HCT116 (cell line): ENCODE data around the gene EHMT1. TPM values are rescaled to one million over a fixed set of nuclear protein-coding genes. Genes with fewer than 3 reads are reported as not detected.

Source experiments
- ATAC-seq: fragments of 200-7000 bp; cut with Tn5 transposase; 2 replicates; pipeline ENCODE4 v1.9.1; 2020; ENCODE audit warnings: mild to moderate bottlenecking, moderate library complexity
- BruUV-seq: library from RNA; stranded (reverse); fragments of 400-500 nt; replicated peaks from 2 replicates; lab custom pipeline; 2021; lab: Mats Ljungman, UMichigan
- CTCF ChIA-PET: fragments of 300-600 bp; sonication (Branson Sonifier 250); formaldehyde crosslinking; loops from one replicate; lab custom pipeline; 2021; ENCODE audit warnings: antibody characterized with exemption; lab: Charles Lee
- POLR2A ChIA-PET: fragments of 300-600, 350-600 bp; sonication (Branson Sonifier 250); formaldehyde crosslinking; loops from one replicate; lab custom pipeline; 2021; ENCODE audit warnings: antibody characterized with exemption; lab: Charles Lee
- RAD21 ChIA-PET, 2 experiments: fragments of 300-600 bp; sonication (Branson Sonifier 250); formaldehyde crosslinking; loops; one replicate each; lab custom pipeline; 2023; ENCODE audit warnings: low total read pairs in 2 of 2; ENCODE audit not compliant: uncharacterized antibody in 2 of 2, unreplicated experiment in 2 of 2, low non-redundant PET in 1 of 2; lab: Charles Lee
- DNase-seq: peaks from one replicate; pipeline ENCODE4 v3.0.0-alpha.2; 2010; ENCODE audit warnings: low read depth, low spot score
- H2AFZ ChIP-seq: fragments of 200-600 bp; shearing (Covaris generic), sonication (generic); 2 replicates; pipeline ENCODE4 v1.6.1; 2017; ENCODE audit warnings: low read depth, mixed run types, mixed read lengths, antibody characterized with exemption, low read length; ENCODE audit not compliant: poor library complexity, severe bottlenecking
- H3K27ac ChIP-seq: 2 replicates; pipeline ENCODE4 v1.5.1; 2012; ENCODE audit warnings: low read depth, low read length
- H3K27me3 ChIP-seq: fragments of 200-600 bp; sonication (generic); 2 replicates; pipeline ENCODE4 v1.6.1; 2016; ENCODE audit warnings: mixed run types, low read length, mixed read lengths; ENCODE audit not compliant: insufficient read depth
- H3K36me3 ChIP-seq, 2 experiments: fragments of 200-500 bp in 1 of 2; fragments of 200-600 bp in 1 of 2; sonication (Bioruptor generic) in 1 of 2; sonication (generic) in 1 of 2; 2 replicates each; pipeline versions ENCODE4 v1.5.1 to v1.6.1; 2014 to 2016; ENCODE audit warnings: low read length in 2 of 2, inconsistent platforms in 1 of 2, mixed read lengths in 1 of 2, mixed run types in 1 of 2; ENCODE audit not compliant: insufficient read depth in 2 of 2, control insufficient read depth in 1 of 2
- H3K4me1 ChIP-seq, 2 experiments: fragments of 200-600 bp in 1 of 2; sonication (generic) in 1 of 2; 2 replicates each; pipeline versions ENCODE4 v1.5.1 to v1.6.1; 2012 to 2017; ENCODE audit warnings: low read length in 2 of 2, inconsistent platforms in 1 of 2, mild to moderate bottlenecking in 1 of 2, mixed read lengths in 1 of 2, mixed run types in 1 of 2, moderate library complexity in 1 of 2; ENCODE audit not compliant: insufficient read depth in 2 of 2, control insufficient read depth in 1 of 2
- H3K4me2 ChIP-seq: fragments of 200-600 bp; sonication (generic); 2 replicates; pipeline ENCODE4 v1.6.1; 2017; ENCODE audit warnings: mixed run types, low read length, mixed read lengths
- H3K4me3 ChIP-seq, 2 experiments: fragments of 200-600 bp in 1 of 2; sonication (generic) in 1 of 2; replicated peaks in 1 of 2; 2 replicates each; pipeline ENCODE4 v1.5.1; 2011 to 2016; ENCODE audit warnings: low read length in 2 of 2, control low read depth in 1 of 2, low read depth in 1 of 2, mild to moderate bottlenecking in 1 of 2, mixed read lengths in 1 of 2, mixed run types in 1 of 2
- H3K79me2 ChIP-seq: fragments of 200-600 bp; sonication (generic); 2 replicates; pipeline ENCODE4 v1.6.1; 2017; ENCODE audit warnings: mild to moderate bottlenecking, mixed run types, low read length, moderate library complexity, mixed read lengths; ENCODE audit not compliant: insufficient read depth
- H3K9ac ChIP-seq: fragments of 200-600 bp; sonication (generic); 2 replicates; pipeline ENCODE4 v1.6.1; 2016; ENCODE audit warnings: low read length, mixed read lengths
- H3K9me2 ChIP-seq: fragments of 200-600 bp; sonication (generic), shearing (Covaris generic); 2 replicates; pipeline ENCODE4 v1.6.1; 2017; ENCODE audit warnings: mixed run types, mild to moderate bottlenecking, moderate library complexity; ENCODE audit not compliant: insufficient read depth
- H3K9me3 ChIP-seq, 2 experiments: fragments of 200-500 bp in 1 of 2; fragments of 200-600 bp in 1 of 2; sonication (Bioruptor generic) in 1 of 2; sonication (generic) in 1 of 2; 2 replicates each; pipeline ENCODE4 v1.6.1; 2014 to 2017; ENCODE audit warnings: low read length in 2 of 2, mixed read lengths in 2 of 2, inconsistent platforms in 1 of 2, low read depth in 1 of 2, mild to moderate bottlenecking in 1 of 2, mixed run types in 1 of 2, moderate library complexity in 1 of 2; ENCODE audit not compliant: control insufficient read depth in 1 of 2, insufficient read depth in 1 of 2
- H4K20me1 ChIP-seq: fragments of 200-600 bp; sonication (generic), shearing (Covaris generic); 2 replicates; pipeline ENCODE4 v1.6.1; 2017; ENCODE audit warnings: mixed run types, mild to moderate bottlenecking, moderate library complexity; ENCODE audit not compliant: insufficient read depth
- CBX3 ChIP-seq: IDR thresholded peaks from 2 replicates; pipeline ENCODE4 v1.6.1; 2012; ENCODE audit warnings: low read depth
- ELF1 ChIP-seq: IDR thresholded peaks from 2 replicates; pipeline ENCODE4 v1.6.1; 2012; ENCODE audit warnings: low read depth, borderline replicate concordance
- EZH2 ChIP-seq: fragments of 200-600 bp; sonication (generic); IDR thresholded peaks from 2 replicates; pipeline ENCODE4 v1.6.1; 2017; ENCODE audit warnings: antibody characterized with exemption, mixed run types
- EZH2phosphoT487 ChIP-seq: fragments of 200-600 bp; IDR thresholded peaks from 2 replicates; pipeline ENCODE4 v1.6.1; 2018; ENCODE audit warnings: antibody characterized with exemption, borderline replicate concordance
- JUND ChIP-seq: IDR thresholded peaks from 2 replicates; pipeline ENCODE4 v1.6.1; 2012
- POLR2A ChIP-seq: IDR thresholded peaks from 2 replicates; pipeline ENCODE4 v1.7.0; 2011; ENCODE audit warnings: borderline replicate concordance; ENCODE audit not compliant: insufficient read depth, insufficient read length; ENCODE audit errors: extremely low read depth
- POLR2AphosphoS5 ChIP-seq: IDR thresholded peaks from 2 replicates; pipeline ENCODE4 v1.6.1; 2011; ENCODE audit warnings: mild to moderate bottlenecking, low read depth, low read length, moderate library complexity
- RAD21 ChIP-seq: IDR thresholded peaks from 2 replicates; pipeline ENCODE4 v1.6.1; 2012; ENCODE audit warnings: low read depth, mild to moderate bottlenecking
- SP1 ChIP-seq: IDR thresholded peaks from 2 replicates; pipeline ENCODE4 v1.6.1; 2012; ENCODE audit warnings: low read depth
- TCF7L2 ChIP-seq: IDR thresholded peaks from 2 replicates; pipeline ENCODE4 v1.7.0; 2011; ENCODE audit warnings: borderline replicate concordance, inconsistent platforms; ENCODE audit not compliant: insufficient read depth, insufficient read length; ENCODE audit errors: extremely low read depth
- YY1 ChIP-seq: IDR thresholded peaks from 2 replicates; pipeline ENCODE4 v1.6.1; 2011; ENCODE audit warnings: low read length, low read depth, moderate library complexity, mild to moderate bottlenecking; ENCODE audit not compliant: insufficient replicate concordance; ENCODE audit errors: extremely low read depth
- ZNF274 ChIP-seq: fragments of 200-500 bp; sonication (Bioruptor generic); IDR thresholded peaks from 2 replicates; pipeline ENCODE4 v1.6.1; 2014; ENCODE audit warnings: mild to moderate bottlenecking, low read depth, low read length, inconsistent platforms
- intact Hi-C: fragments of 100-400 bp; cut with micrococcal nuclease; formaldehyde crosslinking; loops from 2 replicates; pipeline ENCODE4 v1.10.0; 2022
- total RNA-seq: library from RNA; stranded (reverse); gene quantifications from one replicate; pipeline ENCODE4 v1.2.1, GENCODE V29; 2021; ENCODE audit not compliant: unreplicated experiment
- TF ChIP-seq, protein P1 (sequence below): IDR thresholded peaks from 2 replicates; pipeline ENCODE4 v1.6.1; 2011; ENCODE audit warnings: mild to moderate bottlenecking, low read length, moderate library complexity; ENCODE audit not compliant: insufficient replicate concordance; ENCODE audit errors: extremely low read depth
- TF ChIP-seq, protein P2 (sequence below): IDR thresholded peaks from 2 replicates; pipeline ENCODE4 v1.6.1; 2012
- TF ChIP-seq, protein P3 (sequence below), 3 experiments: fragments of 200-600 bp in 1 of 3; sonication (generic) in 1 of 3; IDR thresholded peaks in 2 of 3; conservative IDR thresholded peaks in 1 of 3; 2 replicates each; pipeline ENCODE4 v1.5.1; 2012 to 2017; ENCODE audit warnings: low read depth in 2 of 3, low read length in 2 of 3, antibody characterized with exemption in 1 of 3, borderline replicate concordance in 1 of 3, control low read depth in 1 of 3, mild to moderate bottlenecking in 1 of 3, mixed read lengths in 1 of 3, mixed run types in 1 of 3, moderate library complexity in 1 of 3; ENCODE audit not compliant: insufficient read depth in 1 of 3

EHMT1 gene
- total RNA-seq, 1 experiment from 2014 or later = 86.1 TPM

DNA sequence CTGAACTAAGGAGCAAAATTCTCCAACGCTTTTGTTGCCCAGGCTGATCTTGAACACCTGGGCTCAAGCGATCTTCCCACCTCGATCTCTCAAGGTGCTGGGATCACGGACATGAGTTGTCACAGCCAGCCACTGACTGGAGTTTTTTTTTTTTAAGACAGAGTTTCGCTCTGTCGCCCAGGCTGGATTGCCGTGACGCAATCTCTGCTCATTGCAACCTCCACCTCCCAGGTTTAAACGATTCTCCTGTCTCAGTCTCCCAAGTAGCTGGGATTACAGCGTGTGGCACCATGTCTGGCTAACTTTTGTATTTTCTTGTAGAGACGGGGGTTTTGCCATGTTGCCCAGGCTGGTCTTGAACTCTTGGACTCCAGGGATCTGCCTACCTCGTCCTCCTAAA, 58.2 kb downstream of the EHMT1 start (continued):
- TF ChIP-seq, protein P1, sequence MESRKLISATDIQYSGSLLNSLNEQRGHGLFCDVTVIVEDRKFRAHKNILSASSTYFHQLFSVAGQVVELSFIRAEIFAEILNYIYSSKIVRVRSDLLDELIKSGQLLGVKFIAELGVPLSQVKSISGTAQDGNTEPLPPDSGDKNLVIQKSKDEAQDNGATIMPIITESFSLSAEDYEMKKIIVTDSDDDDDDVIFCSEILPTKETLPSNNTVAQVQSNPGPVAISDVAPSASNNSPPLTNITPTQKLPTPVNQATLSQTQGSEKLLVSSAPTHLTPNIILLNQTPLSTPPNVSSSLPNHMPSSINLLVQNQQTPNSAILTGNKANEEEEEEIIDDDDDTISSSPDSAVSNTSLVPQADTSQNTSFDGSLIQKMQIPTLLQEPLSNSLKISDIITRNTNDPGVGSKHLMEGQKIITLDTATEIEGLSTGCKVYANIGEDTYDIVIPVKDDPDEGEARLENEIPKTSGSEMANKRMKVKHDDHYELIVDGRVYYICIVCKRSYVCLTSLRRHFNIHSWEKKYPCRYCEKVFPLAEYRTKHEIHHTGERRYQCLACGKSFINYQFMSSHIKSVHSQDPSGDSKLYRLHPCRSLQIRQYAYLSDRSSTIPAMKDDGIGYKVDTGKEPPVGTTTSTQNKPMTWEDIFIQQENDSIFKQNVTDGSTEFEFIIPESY = no peak
- no peak for TF ChIP-seq JUND
- TF ChIP-seq EZH2 = no peak
- TF ChIP-seq CBX3 = no peak
- no peak for TF ChIP-seq ELF1
- TF ChIP-seq, protein P2, sequence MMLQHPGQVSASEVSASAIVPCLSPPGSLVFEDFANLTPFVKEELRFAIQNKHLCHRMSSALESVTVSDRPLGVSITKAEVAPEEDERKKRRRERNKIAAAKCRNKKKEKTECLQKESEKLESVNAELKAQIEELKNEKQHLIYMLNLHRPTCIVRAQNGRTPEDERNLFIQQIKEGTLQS = no peak
- no peak for TF ChIP-seq POLR2AphosphoS5

DNA sequence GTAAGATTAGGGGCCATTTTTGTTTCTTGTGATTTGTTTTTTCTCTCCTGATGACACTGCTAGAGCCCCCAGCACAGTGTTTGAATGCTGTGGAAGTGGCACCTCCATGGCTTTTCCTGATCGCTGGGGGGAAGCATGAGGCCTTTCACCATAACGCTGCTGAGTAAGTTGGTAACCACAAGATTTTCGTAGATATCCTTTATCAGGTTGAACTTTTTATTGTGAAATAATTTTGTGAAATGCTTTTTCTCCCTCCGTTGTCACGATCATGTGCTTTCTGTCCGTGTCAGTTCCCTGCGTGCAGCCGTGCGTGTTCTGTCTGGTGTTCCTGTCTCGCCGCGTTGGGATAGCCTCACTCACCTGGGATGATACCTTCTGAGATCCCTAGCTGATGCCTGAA, 59.4 kb downstream of the EHMT1 start:
- BruUV-seq = no TSS peak
- POLR2A ChIA-PET = no interaction called here
- peaks cover 4% of the 10 kb centered on the region; the same call in 1 of the 2 replicates for H4K20me1 ChIP-seq

More for the DNA sequence above, 59.4 kb downstream of the EHMT1 start:
- no peak overlapping the region for H2AFZ ChIP-seq
- DNase-seq = no peak
- no peak overlapping the region for H3K4me3 ChIP-seq
- CTCF ChIA-PET = no interaction called here
- RAD21 ChIA-PET = no interaction called here
- no peak for TF ChIP-seq EZH2
- TF ChIP-seq, protein P1 = no peak
- TF ChIP-seq ELF1 = no peak
- TF ChIP-seq YY1 = no peak
- TF ChIP-seq JUND = no peak
- no peak for TF ChIP-seq EZH2phosphoT487
- no peak for TF ChIP-seq POLR2AphosphoS5
- TF ChIP-seq, protein P3, sequence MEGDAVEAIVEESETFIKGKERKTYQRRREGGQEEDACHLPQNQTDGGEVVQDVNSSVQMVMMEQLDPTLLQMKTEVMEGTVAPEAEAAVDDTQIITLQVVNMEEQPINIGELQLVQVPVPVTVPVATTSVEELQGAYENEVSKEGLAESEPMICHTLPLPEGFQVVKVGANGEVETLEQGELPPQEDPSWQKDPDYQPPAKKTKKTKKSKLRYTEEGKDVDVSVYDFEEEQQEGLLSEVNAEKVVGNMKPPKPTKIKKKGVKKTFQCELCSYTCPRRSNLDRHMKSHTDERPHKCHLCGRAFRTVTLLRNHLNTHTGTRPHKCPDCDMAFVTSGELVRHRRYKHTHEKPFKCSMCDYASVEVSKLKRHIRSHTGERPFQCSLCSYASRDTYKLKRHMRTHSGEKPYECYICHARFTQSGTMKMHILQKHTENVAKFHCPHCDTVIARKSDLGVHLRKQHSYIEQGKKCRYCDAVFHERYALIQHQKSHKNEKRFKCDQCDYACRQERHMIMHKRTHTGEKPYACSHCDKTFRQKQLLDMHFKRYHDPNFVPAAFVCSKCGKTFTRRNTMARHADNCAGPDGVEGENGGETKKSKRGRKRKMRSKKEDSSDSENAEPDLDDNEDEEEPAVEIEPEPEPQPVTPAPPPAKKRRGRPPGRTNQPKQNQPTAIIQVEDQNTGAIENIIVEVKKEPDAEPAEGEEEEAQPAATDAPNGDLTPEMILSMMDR (IDR thresholded peaks at IDR 0.05 in 2 of 3, conservative IDR thresholded peaks at IDR 0.05 in 1 of 3; ENCODE audit: borderline replicate concordance in 1 of 3, insufficient read depth in 1 of 3, low read depth in 2 of 3, low read length in 2 of 3) = no peak
- TF ChIP-seq TCF7L2 = no peak
- TF ChIP-seq, protein P2 = no peak
- no peak for TF ChIP-seq POLR2A
- no peak for TF ChIP-seq RAD21
- no peak for TF ChIP-seq ZNF274
- TF ChIP-seq SP1 = no peak
- H3K9me2 ChIP-seq = no peaks in the 10 kb centered on the region
- ATAC-seq = no peak
- H3K36me3 ChIP-seq = peaks cover 0 to 4% of the 10 kb centered on the region in 2 experiments; a peak in 1 of 4 replicates
- H3K9me3 ChIP-seq = no peaks in the 10 kb centered on the region
- no peak overlapping the region for H3K27ac ChIP-seq
- intact Hi-C loops = no loop called here
- H3K4me2 ChIP-seq = no peak overlapping the region
- H3K4me1 ChIP-seq = peaks cover 0 to 3% of the 10 kb centered on the region in 2 experiments; a peak in 1 of 4 replicates
- H3K9ac ChIP-seq = no peak overlapping the region
- no peaks in the 10 kb centered on the region for H3K27me3 ChIP-seq
- peaks cover 87% of the 10 kb centered on the region for H3K79me2 ChIP-seq
